Spleen (tissue), 11 donors: Measurements from ENCODE around the gene HERPUD2. TPM values are rescaled to one million over a fixed set of nuclear protein-coding genes. Genes with fewer than 3 reads are reported as not detected.

ENCODE experiments used
- DNase-seq: peaks from one replicate; pipeline ENCODE4 v3.0.0-alpha.2; 2020
- H3K27ac ChIP-seq, 8 donors: fragments of 200-600 bp; sonication (generic) in 7 of 8; 1 replicate in 4 of 8; 2 replicates in 4 of 8; pipeline versions ENCODE4 v1.5.0 to v1.8.0; 2016 to 2021; ENCODE audit warnings: inconsistent platforms in 4 of 8, mild to moderate bottlenecking in 4 of 8, moderate library complexity in 1 of 8
- H3K27me3 ChIP-seq, 7 donors: fragments of 200-600 bp; sonication (generic) in 6 of 7; replicated peaks in 1 of 7; 1 replicate in 4 of 7; 2 replicates in 3 of 7; pipeline versions ENCODE4 v1.5.0 to v1.8.0; 2016 to 2021; ENCODE audit warnings: inconsistent platforms in 3 of 7, mild to moderate bottlenecking in 1 of 7
- H3K36me3 ChIP-seq, 6 donors: fragments of 200-600 bp; sonication (generic) in 5 of 6; 1 replicate in 4 of 6; 2 replicates in 2 of 6; pipeline versions ENCODE4 v1.5.0 to v1.8.0; 2016 to 2021; ENCODE audit warnings: inconsistent platforms in 2 of 6
- H3K4me1 ChIP-seq, 6 donors: fragments of 200-600 bp; sonication (generic) in 5 of 6; 1 replicate in 3 of 6; 2 replicates in 3 of 6; pipeline versions ENCODE4 v1.5.0 to v1.8.0; 2016 to 2021; ENCODE audit warnings: inconsistent platforms in 3 of 6
- H3K4me3 ChIP-seq, 8 donors: fragments of 200-600 bp; sonication (generic) in 7 of 8; 1 replicate in 4 of 8; 2 replicates in 4 of 8; pipeline versions ENCODE4 v1.5.0 to v1.8.0; 2016 to 2021; ENCODE audit warnings: inconsistent platforms in 4 of 8, mild to moderate bottlenecking in 4 of 8, moderate library complexity in 2 of 8
- H3K9me3 ChIP-seq, 8 donors: fragments of 200-600 bp; sonication (generic) in 7 of 8; 1 replicate in 4 of 8; 2 replicates in 4 of 8; pipeline versions ENCODE4 v1.5.0 to v1.8.0; 2016 to 2021; ENCODE audit warnings: inconsistent platforms in 4 of 8
- POLR2A ChIP-seq, 3 donors: fragments of 450-650 bp; IDR thresholded peaks; one replicate each; pipeline ENCODE4 v1.5.1; 2017; ENCODE audit warnings: antibody characterized with exemption in 3 of 3, mild to moderate bottlenecking in 1 of 3
- POLR2AphosphoS5 ChIP-seq, 3 donors: sonication (generic); formaldehyde crosslinking; IDR thresholded peaks; one replicate each; pipeline ENCODE4 v1.5.1; 2017; ENCODE audit warnings: antibody characterized with exemption in 3 of 3
- WGBS, 5 donors: extraction: QIAGEN DNeasy Blood & Tissue Kit in 3 of 5; methylation state at CpG; one replicate each; pipeline versions ENCODE4 v1.1.5 to v1.1.7; 2013 to 2018; 5-methylcytosine and 5-hydroxymethylcytosine counted together
- intact Hi-C: fragments of 100-400 bp; cut with DNase I; formaldehyde crosslinking; loops from one replicate; pipeline ENCODE4 v1.15.0; 2023; ENCODE audit warnings: low total_unique reads
- polyA plus RNA-seq, 3 donors: library from polyadenylated mRNA; stranded (reverse); fragments of 200-250 nt; gene quantifications; one replicate each; pipeline ENCODE4 v1.2.1, GENCODE V29; 2013
- total RNA-seq, 7 donors: library from RNA; depleted of rRNA in 3 of 7; stranded (reverse); fragments of >200 nt in 3 of 7; fragmentation: NEBNext Ultra II Directional in 4 of 7; extraction: Animal tissue kit (Norgen Biotek cat#: 25700) in 4 of 7; gene quantifications; one replicate each; pipeline versions ENCODE4 v1.1.0 to v1.2.1, GENCODE V29; 2016 to 2021
- TF ChIP-seq, protein P1 (sequence below), 11 experiments: fragments of 200-600 bp in 7 of 11; fragments of 450-650 bp in 4 of 11; sonication (generic) in 4 of 11; IDR thresholded peaks in 8 of 11; conservative IDR thresholded peaks in 3 of 11; 1 replicate in 7 of 11; 2 replicates in 4 of 11; pipeline versions ENCODE4 v1.4.0 to v1.8.0; 2016 to 2021; ENCODE audit warnings: antibody characterized with exemption in 11 of 11, inconsistent platforms in 4 of 11, mild to moderate bottlenecking in 1 of 11
- donor health status: healthy with polysubstance abuse.
- donor health status: DM: no; HTN: no; CAD: no; lungs with moderate emphysema.
- donor health status: DM: no; HTN: no; CAD: no.
- donor health status: Bipolar disorder and iron deficiency.
- donor health status: healthy.
- donor health status: DM: no; HTN: no; CAD: no.
- donor health status: DM: yes; HTN: yes; CAD: no.

Gene HERPUD2
- total and polyA plus RNA-seq, 10 donors: 11.1 to 46.6 (median 31.7) TPM

DNA sequence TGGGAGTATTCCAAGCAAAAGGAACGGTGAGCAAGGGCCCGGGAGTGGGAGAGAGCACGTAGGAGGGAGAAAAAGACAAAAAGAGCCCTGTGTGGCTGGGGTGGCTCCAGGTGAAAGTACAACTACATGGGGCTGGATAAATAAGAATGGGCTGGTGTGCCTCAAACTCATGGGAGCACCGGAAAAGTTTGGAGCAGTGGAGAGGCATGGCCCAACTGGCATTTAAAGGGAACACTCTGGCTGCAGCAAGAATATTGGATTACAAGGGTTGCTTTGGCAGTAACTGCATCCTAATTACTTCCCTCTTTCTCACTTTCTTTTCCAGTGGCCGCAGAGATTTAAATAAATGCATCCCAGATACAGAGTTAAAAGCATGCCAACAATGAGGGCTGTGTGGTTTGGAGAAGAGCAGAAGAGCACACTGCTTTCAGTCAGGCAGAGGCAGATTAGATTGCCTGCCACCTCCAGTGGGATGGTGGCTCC is 39.1 kb upstream of the HERPUD2 start:
- no peaks in the 10 kb centered on the region for H3K9me3 ChIP-seq
- no peak for TF ChIP-seq POLR2A (IDR thresholded peaks at IDR 0.05)
- TF ChIP-seq, protein P1, sequence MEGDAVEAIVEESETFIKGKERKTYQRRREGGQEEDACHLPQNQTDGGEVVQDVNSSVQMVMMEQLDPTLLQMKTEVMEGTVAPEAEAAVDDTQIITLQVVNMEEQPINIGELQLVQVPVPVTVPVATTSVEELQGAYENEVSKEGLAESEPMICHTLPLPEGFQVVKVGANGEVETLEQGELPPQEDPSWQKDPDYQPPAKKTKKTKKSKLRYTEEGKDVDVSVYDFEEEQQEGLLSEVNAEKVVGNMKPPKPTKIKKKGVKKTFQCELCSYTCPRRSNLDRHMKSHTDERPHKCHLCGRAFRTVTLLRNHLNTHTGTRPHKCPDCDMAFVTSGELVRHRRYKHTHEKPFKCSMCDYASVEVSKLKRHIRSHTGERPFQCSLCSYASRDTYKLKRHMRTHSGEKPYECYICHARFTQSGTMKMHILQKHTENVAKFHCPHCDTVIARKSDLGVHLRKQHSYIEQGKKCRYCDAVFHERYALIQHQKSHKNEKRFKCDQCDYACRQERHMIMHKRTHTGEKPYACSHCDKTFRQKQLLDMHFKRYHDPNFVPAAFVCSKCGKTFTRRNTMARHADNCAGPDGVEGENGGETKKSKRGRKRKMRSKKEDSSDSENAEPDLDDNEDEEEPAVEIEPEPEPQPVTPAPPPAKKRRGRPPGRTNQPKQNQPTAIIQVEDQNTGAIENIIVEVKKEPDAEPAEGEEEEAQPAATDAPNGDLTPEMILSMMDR (IDR thresholded peaks at IDR 0.05 in 8 of 11, conservative IDR thresholded peaks at IDR 0.05 in 3 of 11): no peak
- no peak for TF ChIP-seq POLR2AphosphoS5 (IDR thresholded peaks at IDR 0.05)
- no peaks in the 10 kb centered on the region for H3K27me3 ChIP-seq
- DNase-seq: no peak
- H3K27ac ChIP-seq: no peak overlapping the region
- no peaks in the 10 kb centered on the region for H3K36me3 ChIP-seq
- WGBS, 5 donors: 79 to 89% (median 87%) methylated on average over 5 of the region's 5 CpGs
- intact Hi-C loops: no loop called here
- peaks cover under 1 to 27% (median 14%) of the 10 kb centered on the region in 6 donors for H3K4me1 ChIP-seq
- H3K4me3 ChIP-seq: no peak overlapping the region

DNA sequence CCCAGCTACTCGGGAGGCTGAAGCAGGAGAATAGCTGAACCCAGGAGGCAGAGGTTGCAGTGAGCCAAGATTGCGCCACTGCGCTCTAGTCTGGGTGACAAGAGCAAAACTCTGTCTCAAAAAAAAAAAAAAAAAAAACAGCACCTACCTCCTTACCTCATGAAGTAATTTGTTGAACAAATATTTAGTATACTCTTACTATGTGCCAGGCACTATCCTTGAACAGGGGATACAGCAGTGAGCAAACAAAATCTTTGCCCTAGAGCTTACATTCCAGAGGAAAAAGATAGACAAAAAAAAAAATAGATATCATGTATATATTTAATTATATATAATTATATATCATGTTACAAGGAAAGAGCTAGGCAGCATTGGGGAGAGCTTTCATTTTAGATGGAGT is 36.4 kb upstream of the HERPUD2 start:
- intact Hi-C loops: no loop called here
- Histone ChIP-seq H3K36me3 (no peaks in the 10 kb centered on the region), H3K9me3 (no peaks in the 10 kb centered on the region), H3K27ac (peak overlapping the region in 7 of 8 donors; percentile 80 to 90 (median 84)), H3K27me3 (no peaks in the 10 kb centered on the region), H3K4me1 (peaks cover 19 to 53% (median 40%) of the 10 kb centered on the region in 6 donors), H3K4me3 (no peak overlapping the region)
- DNase-seq: no peak
- WGBS, 5 donors: 88 to 100% (median 96%) methylated on average over 3 of the region's 3 CpGs
- TF ChIP-seq POLR2A (IDR thresholded peaks at IDR 0.05): no peak
- TF ChIP-seq, protein P1 (IDR thresholded peaks at IDR 0.05 in 8 of 11, conservative IDR thresholded peaks at IDR 0.05 in 3 of 11): no peak
- TF ChIP-seq POLR2AphosphoS5 (IDR thresholded peaks at IDR 0.05): no peak

DNA sequence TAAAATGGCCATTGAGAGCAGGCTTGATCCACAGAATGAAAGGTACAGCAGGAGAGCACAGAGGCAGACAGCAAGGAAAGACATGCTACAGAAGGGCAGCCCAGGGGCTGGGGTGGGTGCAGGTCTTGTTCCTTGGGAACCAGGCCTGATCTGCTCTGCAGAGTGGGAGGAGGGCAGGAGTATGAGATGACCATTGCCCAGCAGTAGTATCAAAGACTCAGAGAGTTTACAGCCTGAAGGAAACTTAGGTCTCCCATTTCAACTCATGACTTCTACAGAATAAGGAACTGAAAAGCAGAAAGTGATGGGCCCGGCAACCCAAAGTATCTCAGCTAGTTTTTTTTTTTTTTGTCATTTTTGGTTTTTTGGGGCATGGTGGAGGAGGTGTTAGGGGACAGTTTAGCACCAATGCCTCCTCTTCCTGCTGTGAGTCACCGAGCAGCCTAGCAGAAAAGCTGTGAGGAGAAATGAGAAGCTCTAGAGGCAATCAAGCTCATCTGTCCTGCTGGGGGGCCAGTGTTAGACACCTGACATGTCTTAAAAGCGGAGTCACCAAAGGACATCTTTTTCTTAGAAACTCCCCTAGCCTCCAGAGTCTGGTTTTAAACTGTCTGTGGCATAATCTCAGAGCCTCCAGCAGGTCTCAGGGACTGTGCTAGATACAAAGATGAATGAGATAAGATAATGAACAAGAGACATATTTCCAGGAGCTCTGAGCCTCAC is 34.3 kb upstream of the HERPUD2 start:
- Histone ChIP-seq H3K36me3 (no peaks in the 10 kb centered on the region), H3K4me3 (peak overlapping the region in 1 of 8 donors; percentile 22), H3K27ac (peak overlapping the region; percentile 70 to 90 (median 84)), H3K9me3 (no peaks in the 10 kb centered on the region), H3K27me3 (no peaks in the 10 kb centered on the region), H3K4me1 (peaks cover 25 to 75% (median 57%) of the 10 kb centered on the region in 6 donors)
- DNase-seq: peak; percentile 82
- intact Hi-C loops: no loop called here
- TF ChIP-seq POLR2AphosphoS5 (IDR thresholded peaks at IDR 0.05) (peak in 2 of 3 donors; percentile 20 to 69), POLR2A (IDR thresholded peaks at IDR 0.05) (no peak)
- TF ChIP-seq, protein P1 (IDR thresholded peaks at IDR 0.05 in 8 of 11, conservative IDR thresholded peaks at IDR 0.05 in 3 of 11): no peak
- 33 to 63% (median 48%) methylated on average over 3 of the region's 3 CpGs for WGBS, 5 donors

DNA sequence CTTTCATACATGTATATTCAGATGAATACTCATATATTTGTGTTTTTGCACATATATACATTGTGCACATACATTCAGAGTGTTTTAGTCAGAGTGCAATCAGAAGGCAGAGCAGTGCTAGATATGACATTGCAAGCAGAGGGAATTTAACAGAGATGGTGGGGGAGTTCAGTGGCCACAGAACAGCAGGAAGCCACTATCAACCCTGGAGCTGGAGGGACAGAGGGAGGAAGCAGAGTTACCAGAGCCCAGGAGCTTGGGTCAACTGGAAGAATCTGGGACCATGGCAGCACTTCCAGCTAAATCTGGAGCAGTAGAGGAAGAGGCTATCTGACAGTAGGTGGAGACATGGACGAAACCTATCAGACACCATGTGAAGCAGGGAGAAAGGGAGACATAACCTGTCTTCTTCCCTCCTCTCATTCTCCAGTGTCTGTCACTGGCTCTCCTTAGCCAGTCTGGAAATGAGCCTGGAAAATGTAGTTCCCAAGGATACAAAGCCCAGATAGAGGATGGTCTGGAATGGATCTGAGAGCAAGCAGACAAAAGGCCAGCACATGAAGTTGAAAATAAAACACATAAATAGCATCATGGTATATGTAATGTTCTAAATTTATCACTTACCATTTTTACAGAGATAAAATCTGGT is 33.6 kb upstream of the HERPUD2 start:
- no peaks in the 10 kb centered on the region for H3K9me3 ChIP-seq
- WGBS, 5 donors: 25 to 87% (median 67%) methylated on average over 1 of the region's 1 CpG
- intact Hi-C loops: no loop called here
- H3K27ac ChIP-seq: peak overlapping the region; percentile 64 to 90 (median 84)
- peaks cover 29 to 82% (median 62%) of the 10 kb centered on the region in 6 donors for H3K4me1 ChIP-seq
- no peak for DNase-seq
- TF ChIP-seq POLR2A (IDR thresholded peaks at IDR 0.05): no peak
- TF ChIP-seq, protein P1 (IDR thresholded peaks at IDR 0.05 in 8 of 11, conservative IDR thresholded peaks at IDR 0.05 in 3 of 11): no peak
- TF ChIP-seq POLR2AphosphoS5 (IDR thresholded peaks at IDR 0.05): no peak
- peak overlapping the region in 1 of 8 donors; percentile 22 for H3K4me3 ChIP-seq
- H3K27me3 ChIP-seq: no peaks in the 10 kb centered on the region
- no peaks in the 10 kb centered on the region for H3K36me3 ChIP-seq
